ENCODE measurements around the gene ABCA1.
"Not testable (repeated sequence)": the region's sequence is repeated elsewhere in the genome, so short reads cannot be mapped to it uniquely, and the experiment has no call there.

The ABCA1 gene

GRCh38 chr9:104903609-104904008 is 24.3 kb downstream of the ABCA1 start:
- no peak for DNase-seq

GRCh38 chr9:104900871-104901270 is 27.1 kb downstream of the ABCA1 start:
- DNase-seq = no peak

- no peak for DNase-seq
Measured at GRCh38 chr9:104900324-104900723, 27.6 kb downstream of the ABCA1 start.

GRCh38 chr9:104899759-104900247 is 28.2 kb downstream of the ABCA1 start:
- no peak for DNase-seq

- not testable (repeated sequence) for DNase-seq
Measured at GRCh38 chr9:104898376-104898775, 29.6 kb downstream of the ABCA1 start.

- no peak for DNase-seq
Measured at GRCh38 chr9:104896131-104896530, 31.8 kb downstream of the ABCA1 start.

- DNase-seq = no peak
Measured at GRCh38 chr9:104895572-104895971, 32.4 kb downstream of the ABCA1 start.

- DNase-seq = no peak
Measured at GRCh38 chr9:104892701-104893100, 35.3 kb downstream of the ABCA1 start.

GRCh38 chr9:104890433-104890770 is 37.6 kb downstream of the ABCA1 start:
- no peak for DNase-seq

- DNase-seq = no peak
Measured at GRCh38 chr9:104885818-104886709, 41.9 kb downstream of the ABCA1 start.

GRCh38 chr9:104883169-104883568 is 44.8 kb downstream of the ABCA1 start:
- DNase-seq = no peak

- DNase-seq = no peak
Measured at GRCh38 chr9:104882566-104882965, 45.4 kb downstream of the ABCA1 start.

GRCh38 chr9:104882086-104882485 is 45.9 kb downstream of the ABCA1 start:
- no peak for DNase-seq

- DNase-seq = no peak
Measured at GRCh38 chr9:104879555-104880309, 48.2 kb downstream of the ABCA1 start.

GRCh38 chr9:104876587-104876986 is 51.4 kb downstream of the ABCA1 start:
- no peak for DNase-seq

- no peak for DNase-seq
Measured at GRCh38 chr9:104875897-104876296, 52.1 kb downstream of the ABCA1 start.

- no peak for DNase-seq
Measured at GRCh38 chr9:104875320-104875719, 52.6 kb downstream of the ABCA1 start.

GRCh38 chr9:104873489-104873850 is 54.5 kb downstream of the ABCA1 start:
- DNase-seq = no peak

GRCh38 chr9:104872656-104873488 is 55.1 kb downstream of the ABCA1 start:
- DNase-seq = no peak

GRCh38 chr9:104871961-104872527 is 55.9 kb downstream of the ABCA1 start:
- no peak for DNase-seq

- no peak for DNase-seq
Measured at GRCh38 chr9:104869811-104870210, 58.1 kb downstream of the ABCA1 start.

GRCh38 chr9:104868687-104869404 is 59.1 kb downstream of the ABCA1 start:
- DNase-seq = no peak

Data from activated CD4-positive, alpha-beta T cell treated with anti-CD3 and anti-CD28 coated beads, Interleukin-2, amount 50 U/mL, for 1 hour (primary cell).